HG03103 (cell line): ENCODE measurements around the gene GAB3.

Experiments used
- ATAC-seq: cut with Tn5 transposase; IDR thresholded peaks from one replicate; pipeline ENCODE4 v1.9.1; 2021; ENCODE audit warnings: low read depth; ENCODE audit not compliant: unreplicated experiment

GAB3 gene

GRCh38 chrX:154750301-154751202 is at the start of gene GAB3:
Gene GAB3, minus strand, starts transcription at chrX:154751077. Its CDS starts 52 bp downstream, at chrX:154751025.
- peak; percentile 49 for ATAC-seq

GRCh38 chrX:154799556-154800348 is 48.9 kb upstream of the GAB3 start:
- no peak for ATAC-seq

GRCh38 chrX:154797006-154797405 is 46.1 kb upstream of the GAB3 start:
- ATAC-seq: no peak

- ATAC-seq: no peak
Observed at GRCh38 chrX:154795016-154795415, 44.1 kb upstream of the GAB3 start.

GRCh38 chrX:154793084-154793795 is 42.4 kb upstream of the GAB3 start:
- ATAC-seq: no peak

GRCh38 chrX:154791939-154792338 is 41.1 kb upstream of the GAB3 start:
- ATAC-seq: no peak

GRCh38 chrX:154791467-154791866 is 40.6 kb upstream of the GAB3 start:
- no peak for ATAC-seq

- ATAC-seq: no peak
Observed at GRCh38 chrX:154785716-154786115, 34.8 kb upstream of the GAB3 start.

GRCh38 chrX:154784149-154784995 is 33.5 kb upstream of the GAB3 start:
- ATAC-seq: no peak

- no peak for ATAC-seq
Observed at GRCh38 chrX:154780968-154781367, 30.1 kb upstream of the GAB3 start.

GRCh38 chrX:154779261-154779660 is 28.4 kb upstream of the GAB3 start:
- ATAC-seq: no peak

GRCh38 chrX:154776753-154777152 is 25.9 kb upstream of the GAB3 start:
- ATAC-seq: no peak

GRCh38 chrX:154775419-154776349 is 24.8 kb upstream of the GAB3 start:
- ATAC-seq: no peak

GRCh38 chrX:154774622-154775021 is 23.7 kb upstream of the GAB3 start:
- no peak for ATAC-seq

- peak; percentile 85 for ATAC-seq
Observed at GRCh38 chrX:154762537-154763296, 11.8 kb upstream of the GAB3 start, which contains the start of gene DKC1. Gene DKC1, plus strand, starts transcription at chrX:154762864. Its CDS starts 102 bp downstream, at chrX:154762966.

GRCh38 chrX:154761977-154762536 is 11.2 kb upstream of the GAB3 start:
- no peak for ATAC-seq

- ATAC-seq: no peak
Observed at GRCh38 chrX:154758696-154759095, 7.8 kb upstream of the GAB3 start.
